HG03521 (cell line): ENCODE results near the gene SLC35G6.
"Not testable (repeated sequence)": the region's sequence is repeated elsewhere in the genome, so short reads cannot be mapped to it uniquely, and the experiment has no call there.

ENCODE experiments used
- ATAC-seq: cut with Tn5 transposase; IDR thresholded peaks from one replicate; pipeline ENCODE4 v1.9.1; 2021; ENCODE audit warnings: mild to moderate bottlenecking, moderate library complexity; ENCODE audit not compliant: unreplicated experiment

Gene SLC35G6

DNA sequence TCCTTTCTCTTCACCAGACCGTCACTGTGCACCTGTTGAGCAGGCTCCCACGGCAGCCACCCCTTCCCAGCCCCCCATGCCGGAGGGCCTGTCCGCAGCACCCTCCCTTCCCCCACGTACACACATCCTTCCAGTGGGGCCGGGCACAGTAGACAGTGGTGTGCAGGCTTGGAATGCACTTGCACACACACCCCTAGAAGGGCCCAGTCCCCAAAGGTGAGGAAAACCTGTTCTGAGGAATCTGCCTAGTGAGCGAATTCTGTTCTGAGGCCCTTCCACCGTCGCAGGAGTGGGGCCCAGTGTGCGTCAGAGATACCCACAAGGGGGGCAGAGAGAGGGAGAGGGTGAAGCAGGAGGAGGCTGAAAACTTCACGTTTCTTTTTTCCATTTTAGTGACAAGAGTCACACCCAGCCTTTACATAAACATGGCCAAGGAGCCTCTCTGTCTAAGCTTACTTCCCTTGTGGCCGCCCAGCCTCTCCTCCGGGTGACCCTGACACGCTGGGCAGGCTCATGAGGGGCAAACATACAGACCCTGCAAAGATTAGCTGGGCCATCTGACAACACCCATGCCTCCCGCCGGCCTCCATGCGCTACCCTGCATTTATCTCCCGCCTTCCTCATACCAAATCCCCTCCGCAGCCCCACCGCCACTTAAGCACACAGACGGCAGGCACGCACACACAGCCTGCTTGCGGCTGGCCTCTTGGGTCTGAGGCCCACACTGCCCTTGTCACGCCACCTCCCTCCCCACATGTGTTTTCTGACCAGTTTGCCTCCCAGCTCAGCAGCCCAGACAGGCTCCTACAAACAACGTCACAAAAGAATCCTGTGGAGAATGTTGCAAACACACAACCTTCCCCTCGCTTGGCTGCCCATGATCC, 3.6 kb upstream of the SLC35G6 start:
- ATAC-seq: no peak

DNA sequence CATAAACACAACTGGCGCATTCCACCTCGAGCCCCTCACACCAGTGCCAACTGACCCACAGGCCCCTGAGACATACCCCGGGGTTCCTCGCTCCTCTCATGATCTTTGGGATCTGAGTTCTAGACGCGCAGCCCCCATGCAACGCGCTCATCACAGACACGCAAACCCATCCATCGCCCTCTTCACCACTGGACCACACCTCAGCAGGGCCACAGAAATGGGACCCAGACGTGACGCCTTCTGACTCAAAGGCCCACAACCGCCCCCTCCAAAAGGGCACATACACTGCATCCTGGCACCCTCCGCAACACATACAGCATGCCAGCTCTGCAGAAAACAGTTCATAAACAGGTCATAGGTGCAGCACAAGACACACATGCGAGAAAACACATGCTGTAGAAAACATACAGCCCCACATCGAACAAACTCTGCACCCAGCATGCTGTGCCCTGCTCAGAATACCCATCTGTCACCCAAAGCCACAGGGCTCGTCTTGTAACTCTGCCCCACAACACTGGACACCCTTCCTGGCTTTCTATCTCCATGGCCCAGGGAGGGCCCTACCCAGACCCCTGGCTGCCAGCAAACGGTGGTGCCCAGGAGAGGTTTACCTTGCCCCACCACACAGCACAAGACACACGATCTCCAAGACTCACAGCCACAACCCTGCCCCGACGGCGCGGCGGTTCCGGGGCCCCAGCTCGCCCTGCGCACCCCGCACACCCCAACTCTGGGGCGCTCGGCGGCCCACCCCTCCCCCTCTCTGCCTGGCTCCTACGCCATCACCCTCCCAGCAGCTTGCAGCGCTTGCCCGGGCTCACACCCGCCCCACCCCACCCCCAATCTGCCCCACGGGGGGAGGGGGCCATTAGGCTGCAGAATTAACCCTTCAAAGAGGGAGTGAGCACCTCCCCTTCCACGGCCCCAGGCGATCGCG, 2.7 kb upstream of the SLC35G6 start:
- ATAC-seq: no peak

DNA sequence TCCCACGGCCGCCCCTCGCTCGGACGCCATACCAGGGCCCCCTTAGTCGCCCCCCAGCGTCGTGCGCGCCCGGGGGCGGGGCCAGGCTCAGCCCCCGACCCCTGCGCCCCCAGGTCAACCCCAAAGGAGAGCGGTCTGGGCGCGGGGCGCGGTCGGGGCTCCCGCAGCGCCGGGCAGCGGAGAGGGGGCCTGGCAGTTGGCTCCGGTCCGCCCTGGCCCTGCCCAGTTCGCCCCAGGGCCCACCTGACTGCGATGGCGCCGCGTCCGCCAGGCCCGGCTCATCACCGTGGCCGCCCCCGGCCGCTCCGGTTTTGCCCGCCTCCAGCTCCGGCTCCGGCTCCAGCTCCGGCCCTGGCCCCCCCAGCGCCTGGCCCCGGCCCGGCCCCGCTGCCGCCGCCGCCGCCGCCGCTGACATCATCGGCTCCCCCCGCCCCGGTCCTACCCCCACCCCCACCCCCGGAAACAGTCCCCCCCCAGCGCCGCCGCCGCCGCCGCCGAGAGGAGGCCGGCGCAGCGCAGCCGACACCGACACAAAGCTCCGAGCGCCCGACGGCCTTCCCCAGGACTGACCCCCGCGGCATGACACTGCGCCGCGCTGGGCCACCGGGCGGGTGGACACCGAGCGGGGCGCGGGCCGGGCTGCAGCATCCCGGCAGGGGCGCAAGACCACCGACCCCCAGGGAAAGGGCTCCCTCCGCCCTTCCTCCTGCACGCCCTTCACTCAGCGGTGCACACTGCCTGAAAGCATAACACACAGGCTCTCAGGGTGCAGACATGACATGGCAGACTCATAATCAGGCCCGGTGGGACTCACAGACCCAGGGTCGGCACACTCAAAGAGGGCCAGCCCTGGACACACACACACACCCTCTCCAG, 1.8 kb upstream of the SLC35G6 start, which contains the start of gene ZBTB4:
TSS of gene ZBTB4 (minus strand) at position 419 of the 876 bp plus-strand sequence. CDS start 12,830 bp downstream, outside the sequence.
- no peak for ATAC-seq

DNA sequence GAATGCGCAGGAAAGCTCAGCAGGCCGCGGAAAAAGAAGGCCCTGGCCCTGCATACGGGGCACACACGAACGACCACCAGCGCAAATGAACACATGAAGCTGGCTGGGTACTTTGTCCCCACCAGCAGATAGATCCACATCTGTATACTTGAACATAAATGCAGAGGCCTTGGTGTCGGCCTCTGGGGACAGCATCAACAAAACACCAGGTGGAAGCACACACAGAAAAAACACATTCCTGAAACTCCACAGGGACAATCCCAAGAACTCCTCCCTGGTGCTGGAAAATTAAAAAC, 1.2 kb upstream of the SLC35G6 start:
- no peak for ATAC-seq

DNA sequence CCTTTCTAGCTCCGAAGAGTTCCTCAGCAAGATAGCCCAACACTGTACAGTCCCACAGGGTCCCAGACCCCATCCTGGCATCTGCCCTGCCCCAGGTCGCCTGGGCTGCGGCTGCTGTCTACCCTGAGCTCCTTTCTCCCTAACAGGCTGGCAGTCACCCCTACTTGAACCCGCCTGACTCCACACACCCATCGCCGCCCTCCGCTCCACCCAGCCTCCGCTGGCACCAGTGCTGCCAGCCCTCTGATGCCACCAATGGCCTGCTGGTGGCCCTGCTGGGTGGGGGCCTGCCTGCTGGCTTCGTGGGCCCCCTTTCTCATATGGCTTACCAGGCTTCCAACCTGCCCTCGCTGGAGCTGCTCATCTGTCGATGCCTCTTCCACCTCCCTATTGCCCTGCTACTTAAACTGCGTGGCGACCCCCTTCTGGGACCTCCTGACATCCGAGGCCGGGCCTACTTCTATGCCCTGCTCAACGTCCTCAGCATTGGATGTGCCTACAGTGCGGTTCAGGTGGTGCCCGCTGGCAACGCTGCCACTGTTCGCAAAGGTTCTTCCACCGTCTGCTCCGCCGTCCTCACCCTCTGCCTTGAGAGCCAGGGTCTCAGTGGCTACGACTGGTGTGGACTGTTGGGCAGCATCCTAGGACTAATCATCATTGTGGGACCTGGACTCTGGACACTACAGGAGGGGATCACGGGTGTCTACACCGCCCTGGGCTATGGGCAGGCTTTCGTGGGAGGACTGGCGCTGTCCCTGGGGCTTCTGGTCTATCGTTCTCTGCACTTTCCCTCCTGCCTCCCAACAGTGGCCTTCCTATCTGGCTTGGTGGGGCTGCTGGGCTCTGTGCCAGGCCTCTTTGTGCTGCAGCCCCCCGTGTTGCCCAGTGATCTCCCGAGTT, 846 bp downstream of the SLC35G6 start:
- not testable (repeated sequence) for ATAC-seq

DNA sequence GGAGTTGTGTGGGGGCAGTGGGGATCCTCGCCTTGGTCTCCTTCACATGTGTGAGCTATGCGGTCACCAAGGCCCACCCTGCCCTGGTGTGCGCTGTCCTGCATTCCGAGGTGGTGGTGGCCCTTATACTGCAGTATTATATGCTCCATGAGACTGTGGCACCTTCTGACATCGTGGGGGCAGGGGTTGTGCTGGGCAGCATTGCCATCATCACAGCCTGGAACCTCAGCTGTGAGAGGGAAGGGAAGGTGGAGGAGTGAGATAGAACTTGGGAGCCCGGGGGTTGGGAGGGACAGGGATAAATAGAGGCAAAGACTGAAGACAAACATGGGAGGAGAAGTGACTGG, 1.5 kb downstream of the SLC35G6 start:
- ATAC-seq: not testable (repeated sequence)

DNA sequence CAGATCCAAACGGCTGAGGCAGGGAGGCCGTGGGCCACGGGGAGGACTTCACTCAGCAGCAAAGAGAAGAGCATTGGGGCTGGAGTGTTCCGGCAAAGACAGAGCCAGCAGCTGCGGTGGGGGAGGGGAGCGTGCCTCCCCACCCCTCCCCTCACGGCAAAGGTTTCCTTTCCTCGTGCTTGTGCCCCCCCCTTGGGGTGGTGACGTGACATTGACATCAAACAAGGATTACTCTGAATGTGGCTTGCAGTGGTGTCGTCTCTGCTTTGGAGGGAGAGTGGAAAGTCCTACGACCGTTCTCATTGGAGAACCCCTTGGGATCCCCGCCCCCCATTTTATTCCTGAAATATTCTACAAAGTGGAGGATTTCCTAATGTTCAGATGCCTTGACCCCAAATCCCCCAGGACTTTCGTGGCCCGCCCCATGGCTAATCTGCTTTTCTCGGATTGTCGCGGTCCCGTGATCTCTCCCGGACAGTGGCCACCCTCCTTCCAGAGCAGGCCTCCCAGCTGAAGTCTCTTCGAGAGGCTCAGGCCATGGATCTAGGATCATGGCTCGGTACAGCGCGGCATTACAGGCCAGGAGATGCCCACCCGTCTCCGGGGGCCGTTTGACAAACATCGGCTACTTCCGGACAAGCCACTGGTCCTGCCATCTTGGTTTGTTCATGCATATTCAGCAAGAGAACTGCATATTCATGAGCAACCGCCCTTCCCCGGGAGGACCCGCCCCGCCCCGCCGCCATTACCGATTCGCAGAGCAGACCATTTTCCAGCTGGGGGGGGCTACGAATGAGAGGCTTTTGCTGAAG, 2.2 kb downstream of the SLC35G6 start:
- peak; percentile 28 for ATAC-seq

DNA sequence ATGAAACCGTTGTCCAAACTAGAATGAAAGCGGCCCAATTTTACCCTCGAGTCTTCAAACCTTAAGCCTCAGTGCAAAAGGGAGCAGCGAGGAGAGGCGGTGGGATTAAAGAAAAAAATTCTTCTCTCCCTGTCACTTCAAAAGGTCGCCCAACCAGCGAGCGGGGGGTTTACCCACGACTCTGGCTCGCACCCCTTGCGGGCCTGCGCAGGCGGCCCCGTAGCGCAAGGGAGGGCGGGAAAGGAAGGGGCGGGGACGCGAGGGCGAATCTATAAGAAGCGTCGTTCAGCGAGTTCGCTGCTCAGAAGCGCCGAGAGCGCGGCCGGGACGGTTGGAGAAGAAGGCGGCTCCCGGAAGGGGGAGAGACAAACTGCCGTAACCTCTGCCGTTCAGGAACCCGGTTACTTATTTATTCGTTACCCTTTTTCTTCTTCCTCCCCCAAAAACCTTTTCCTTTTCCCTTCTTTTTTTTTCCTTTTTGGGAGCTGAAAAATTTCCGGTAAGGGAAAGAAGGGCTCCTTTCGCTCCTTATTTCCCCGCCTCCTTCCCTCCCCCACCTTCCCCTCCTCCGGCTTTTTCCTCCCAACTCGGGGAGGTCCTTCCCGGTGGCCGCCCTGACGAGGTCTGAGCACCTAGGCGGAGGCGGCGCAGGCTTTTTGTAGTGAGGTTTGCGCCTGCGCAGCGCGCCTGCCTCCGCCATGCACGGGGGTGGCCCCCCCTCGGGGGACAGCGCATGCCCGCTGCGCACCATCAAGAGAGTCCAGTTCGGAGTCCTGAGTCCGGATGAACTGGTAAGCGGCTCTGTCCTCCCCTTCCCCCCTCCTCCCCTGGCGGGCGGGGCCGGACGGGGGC, 3.0 kb downstream of the SLC35G6 start, which contains the start of gene POLR2A:
TSS of gene POLR2A (plus strand) at position 300 of the 852 bp plus-strand sequence.
- peak; percentile 60 for ATAC-seq

DNA sequence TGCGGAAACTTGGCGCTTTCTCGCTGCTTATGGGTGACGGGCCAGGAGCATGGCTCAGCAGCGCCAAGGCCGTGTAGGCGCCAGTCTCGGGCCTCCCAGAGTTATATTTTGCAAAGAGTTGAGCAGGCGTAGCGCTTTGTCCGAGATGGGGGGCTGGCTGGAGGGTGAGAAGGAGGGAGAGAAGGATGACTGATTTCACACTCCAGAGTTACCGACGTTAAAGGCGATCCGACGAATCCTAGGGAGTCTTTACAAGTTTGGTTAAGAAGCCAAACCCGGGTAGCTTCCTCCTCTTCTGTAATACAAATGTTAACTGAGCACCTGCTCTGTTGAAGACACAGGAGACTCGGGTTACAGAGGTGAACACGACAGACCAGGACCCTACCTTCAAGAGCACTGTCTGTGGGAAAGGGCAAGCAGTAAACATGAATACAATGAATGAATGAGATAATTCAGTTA, 3.7 kb downstream of the SLC35G6 start:
- ATAC-seq: no peak

DNA sequence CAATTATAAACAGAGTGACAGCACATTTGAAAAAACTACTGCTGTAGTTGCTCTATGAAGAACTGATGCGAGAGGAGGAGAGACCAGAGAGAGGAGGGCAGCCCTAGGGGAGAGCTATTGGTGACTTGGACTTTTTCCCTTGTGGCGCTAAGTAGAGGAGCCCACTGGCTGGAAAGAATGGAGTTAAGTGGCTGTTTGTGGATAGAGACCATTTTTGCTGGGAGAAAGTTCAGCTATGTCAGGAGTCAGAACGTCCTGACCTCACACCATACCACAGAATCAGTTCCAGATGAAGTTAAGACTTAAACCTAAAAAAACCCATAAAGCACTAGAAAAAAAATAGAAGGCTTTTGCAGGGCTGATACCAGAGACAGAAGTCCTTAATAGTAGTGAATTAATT, 4.9 kb downstream of the SLC35G6 start:
- ATAC-seq: no peak

DNA sequence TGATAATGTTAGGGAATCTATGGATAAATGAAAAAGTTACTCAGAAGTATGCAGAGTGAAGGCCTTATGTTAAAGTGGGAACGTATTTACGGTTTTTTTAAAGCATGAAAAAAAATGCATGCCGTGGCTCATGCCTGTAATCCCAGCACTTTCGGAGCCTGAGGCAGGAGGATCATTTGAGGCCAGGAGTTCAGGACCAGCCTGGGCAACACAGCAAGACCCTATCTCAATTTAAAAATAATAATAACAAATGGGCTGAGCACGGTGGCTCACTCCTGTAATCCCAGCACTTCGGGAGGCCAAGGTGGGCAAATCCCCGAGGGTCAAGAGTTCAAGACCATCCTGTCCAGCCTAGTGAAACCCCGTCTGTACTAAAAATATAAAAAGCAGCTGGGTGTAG, 8.9 kb downstream of the SLC35G6 start:
- no peak for ATAC-seq

DNA sequence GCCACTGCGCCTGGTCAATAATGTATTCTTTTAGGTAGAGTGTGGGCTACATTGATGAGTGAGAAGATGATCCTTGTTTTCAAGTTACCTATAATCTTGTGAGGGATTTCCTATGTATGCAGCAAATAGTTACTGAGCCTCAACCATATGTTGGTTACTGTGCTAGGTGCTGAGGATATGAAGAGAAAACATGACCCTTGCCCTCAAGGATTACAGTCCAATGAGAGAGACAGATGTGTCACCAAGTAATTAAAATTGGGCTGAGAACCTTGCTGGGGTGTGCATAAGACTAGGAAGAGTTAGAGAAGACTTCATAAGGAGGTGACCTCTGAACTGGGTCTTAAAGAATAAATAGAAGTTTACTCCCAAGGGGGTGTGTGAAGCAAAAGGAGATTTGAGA, 10.3 kb downstream of the SLC35G6 start:
- no peak for ATAC-seq

DNA sequence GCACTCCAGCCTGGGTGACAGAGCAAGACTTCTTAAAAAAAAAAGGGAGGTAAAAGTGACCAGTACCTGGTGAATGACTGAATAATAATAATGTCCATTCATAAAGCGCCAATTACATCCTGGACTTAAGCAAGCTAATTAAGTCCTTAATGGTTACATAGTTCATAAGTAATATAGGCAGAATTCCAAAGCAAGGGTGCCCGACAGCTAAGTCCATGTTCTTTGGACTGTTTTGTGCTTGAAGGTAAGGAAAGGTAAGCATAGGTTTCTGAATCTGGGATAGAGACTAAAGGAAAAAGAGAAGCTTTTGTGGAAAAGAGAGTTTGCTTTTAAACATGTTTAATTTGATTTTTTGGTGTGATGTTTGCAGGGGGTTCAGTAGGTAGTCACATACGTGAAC, 12.7 kb downstream of the SLC35G6 start:
- no peak for ATAC-seq

DNA sequence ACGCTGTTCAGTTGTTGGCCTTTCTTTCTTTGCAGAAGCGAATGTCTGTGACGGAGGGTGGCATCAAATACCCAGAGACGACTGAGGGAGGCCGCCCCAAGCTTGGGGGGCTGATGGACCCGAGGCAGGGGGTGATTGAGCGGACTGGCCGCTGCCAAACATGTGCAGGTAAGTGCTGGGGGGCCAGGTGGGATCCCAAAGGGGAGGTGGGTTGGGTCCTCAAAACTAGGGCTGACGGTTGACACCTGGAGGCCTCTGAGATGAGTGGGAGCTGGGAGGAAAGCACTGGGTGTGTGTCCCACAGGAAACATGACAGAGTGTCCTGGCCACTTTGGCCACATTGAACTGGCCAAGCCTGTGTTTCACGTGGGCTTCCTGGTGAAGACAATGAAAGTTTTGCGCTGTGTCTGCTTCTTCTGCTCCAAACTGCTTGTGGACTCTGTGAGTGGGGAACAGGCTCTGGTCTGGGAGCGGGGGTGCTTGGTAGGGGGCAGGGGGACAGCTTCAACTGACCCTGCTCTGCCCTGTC, 14.7 kb downstream of the SLC35G6 start:
- no peak for ATAC-seq

DNA sequence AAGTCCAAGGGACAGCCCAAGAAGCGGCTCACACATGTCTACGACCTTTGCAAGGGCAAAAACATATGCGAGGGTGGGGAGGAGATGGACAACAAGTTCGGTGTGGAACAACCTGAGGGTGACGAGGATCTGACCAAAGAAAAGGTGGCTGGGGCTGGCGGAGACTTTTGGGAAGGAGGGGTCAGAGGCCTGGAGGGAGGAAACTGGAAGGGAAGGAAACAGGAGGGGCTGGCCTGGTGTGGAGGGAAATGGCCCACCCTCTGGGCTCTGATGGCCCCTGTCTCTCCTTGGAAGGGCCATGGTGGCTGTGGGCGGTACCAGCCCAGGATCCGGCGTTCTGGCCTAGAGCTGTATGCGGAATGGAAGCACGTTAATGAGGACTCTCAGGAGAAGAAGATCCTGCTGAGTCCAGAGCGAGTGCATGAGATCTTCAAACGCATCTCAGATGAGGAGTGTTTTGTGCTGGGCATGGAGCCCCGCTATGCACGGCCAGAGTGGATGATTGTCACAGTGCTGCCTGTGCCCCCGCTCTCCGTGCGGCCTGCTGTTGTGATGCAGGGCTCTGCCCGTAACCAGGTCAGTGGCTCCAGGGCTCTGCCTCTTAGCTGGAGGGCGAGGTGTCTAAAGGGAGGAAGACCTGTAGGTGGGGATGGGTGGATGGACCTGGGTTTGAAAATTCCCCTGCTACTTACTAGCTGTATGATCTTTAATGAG, 15.4 kb downstream of the SLC35G6 start:
- no peak for ATAC-seq

DNA sequence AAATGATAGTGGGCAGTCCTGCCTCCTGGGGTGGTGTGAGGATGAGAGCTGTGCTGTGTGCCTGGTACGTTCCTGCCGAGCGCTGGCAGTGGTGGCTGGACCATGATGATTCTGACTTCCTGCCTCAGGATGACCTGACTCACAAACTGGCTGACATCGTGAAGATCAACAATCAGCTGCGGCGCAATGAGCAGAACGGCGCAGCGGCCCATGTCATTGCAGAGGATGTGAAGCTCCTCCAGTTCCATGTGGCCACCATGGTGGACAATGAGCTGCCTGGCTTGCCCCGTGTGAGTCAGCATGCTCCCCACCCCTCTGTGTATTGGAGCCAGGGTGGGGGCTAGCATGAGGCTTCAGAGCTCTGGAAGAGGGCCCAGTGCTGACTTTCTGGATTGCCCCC, 16.0 kb downstream of the SLC35G6 start:
- no peak for ATAC-seq

DNA sequence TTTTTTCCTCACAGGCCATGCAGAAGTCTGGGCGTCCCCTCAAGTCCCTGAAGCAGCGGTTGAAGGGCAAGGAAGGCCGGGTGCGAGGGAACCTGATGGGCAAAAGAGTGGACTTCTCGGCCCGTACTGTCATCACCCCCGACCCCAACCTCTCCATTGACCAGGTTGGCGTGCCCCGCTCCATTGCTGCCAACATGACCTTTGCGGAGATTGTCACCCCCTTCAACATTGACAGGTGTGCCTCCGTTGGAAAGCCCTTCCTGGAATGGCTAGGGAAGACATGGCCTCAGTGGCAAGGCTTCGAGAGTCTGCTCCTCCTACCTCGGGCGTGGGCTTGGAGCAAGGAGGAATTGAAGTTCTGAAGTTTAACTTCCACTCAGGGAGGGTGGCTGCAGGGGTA, 16.4 kb downstream of the SLC35G6 start:
- ATAC-seq: no peak
